Right atrium auricular region (tissue), 2 donors: ENCODE measurements around the gene DESI2. TPM values are rescaled to one million over a fixed set of nuclear protein-coding genes. Genes with fewer than 3 reads are reported as not detected.

Source experiments
- DNase-seq: peaks from one replicate; pipeline ENCODE4 v3.0.0-alpha.2; 2019; ENCODE audit warnings: low spot score
- H3K27ac ChIP-seq, 2 donors: fragments of 200-600 bp; sonication (generic); 1 replicate in 1 of 2; 2 replicates in 1 of 2; pipeline ENCODE4 v1.5.1; 2016 to 2019
- H3K27me3 ChIP-seq, 2 donors: fragments of 200-600 bp; sonication (generic); one replicate each; pipeline versions ENCODE4 v1.5.1 to v1.6.0; 2017 to 2019
- H3K36me3 ChIP-seq: fragments of 200-600 bp; sonication (generic); one replicate; pipeline ENCODE4 v1.5.1; 2016
- H3K4me1 ChIP-seq, 2 donors: fragments of 200-600 bp; sonication (generic); one replicate each; pipeline versions ENCODE4 v1.5.1 to v1.6.0; 2017 to 2019
- H3K4me3 ChIP-seq, 2 donors: fragments of 200-600 bp; sonication (generic); 1 replicate in 1 of 2; 2 replicates in 1 of 2; pipeline ENCODE4 v1.5.1; 2017 to 2019; ENCODE audit warnings: mild to moderate bottlenecking in 1 of 2, moderate library complexity in 1 of 2
- H3K9me3 ChIP-seq, 2 donors: fragments of 200-600 bp; sonication (generic); one replicate each; pipeline ENCODE4 v1.5.1; 2019
- total RNA-seq, 2 donors: library from RNA; depleted of rRNA; stranded (reverse); fragments of >200 nt; gene quantifications; one replicate each; pipeline ENCODE4 v1.1.0, GENCODE V29; 2016
- TF ChIP-seq, protein P1 (sequence below), 2 donors: fragments of 200-600 bp; sonication (generic); IDR thresholded peaks; one replicate each; pipeline ENCODE4 v1.5.1; 2019; ENCODE audit warnings: antibody characterized with exemption in 2 of 2

Gene DESI2
- total RNA-seq, 2 donors from 2014 or later: 26.8 to 29.1 TPM

- no peaks in the 10 kb centered on the region for H3K9me3 ChIP-seq
- TF ChIP-seq, protein P1, sequence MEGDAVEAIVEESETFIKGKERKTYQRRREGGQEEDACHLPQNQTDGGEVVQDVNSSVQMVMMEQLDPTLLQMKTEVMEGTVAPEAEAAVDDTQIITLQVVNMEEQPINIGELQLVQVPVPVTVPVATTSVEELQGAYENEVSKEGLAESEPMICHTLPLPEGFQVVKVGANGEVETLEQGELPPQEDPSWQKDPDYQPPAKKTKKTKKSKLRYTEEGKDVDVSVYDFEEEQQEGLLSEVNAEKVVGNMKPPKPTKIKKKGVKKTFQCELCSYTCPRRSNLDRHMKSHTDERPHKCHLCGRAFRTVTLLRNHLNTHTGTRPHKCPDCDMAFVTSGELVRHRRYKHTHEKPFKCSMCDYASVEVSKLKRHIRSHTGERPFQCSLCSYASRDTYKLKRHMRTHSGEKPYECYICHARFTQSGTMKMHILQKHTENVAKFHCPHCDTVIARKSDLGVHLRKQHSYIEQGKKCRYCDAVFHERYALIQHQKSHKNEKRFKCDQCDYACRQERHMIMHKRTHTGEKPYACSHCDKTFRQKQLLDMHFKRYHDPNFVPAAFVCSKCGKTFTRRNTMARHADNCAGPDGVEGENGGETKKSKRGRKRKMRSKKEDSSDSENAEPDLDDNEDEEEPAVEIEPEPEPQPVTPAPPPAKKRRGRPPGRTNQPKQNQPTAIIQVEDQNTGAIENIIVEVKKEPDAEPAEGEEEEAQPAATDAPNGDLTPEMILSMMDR (IDR thresholded peaks at IDR 0.05): no peak
- H3K36me3 ChIP-seq: no peaks in the 10 kb centered on the region
- no peaks in the 10 kb centered on the region for H3K27me3 ChIP-seq
- H3K4me1 ChIP-seq: no peaks in the 10 kb centered on the region
- H3K27ac ChIP-seq: no peak overlapping the region
- DNase-seq: no peak
- no peak overlapping the region for H3K4me3 ChIP-seq
These were observed 88.8 kb downstream of the DESI2 start for GRCh38 chr1:244741692-244742091.

GRCh38 chr1:244749230-244750016 is 96.5 kb downstream of the DESI2 start:
- Histone ChIP-seq H3K4me1 (no peaks in the 10 kb centered on the region), H3K27ac (no peak overlapping the region), H3K4me3 (no peak overlapping the region), H3K9me3 (no peaks in the 10 kb centered on the region), H3K36me3 (no peaks in the 10 kb centered on the region), H3K27me3 (no peaks in the 10 kb centered on the region)
- TF ChIP-seq, protein P1 (IDR thresholded peaks at IDR 0.05): no peak
- DNase-seq: no peak

GRCh38 chr1:244751271-244751895 is 98.5 kb downstream of the DESI2 start:
- no peak for DNase-seq
- Histone ChIP-seq H3K4me1 (no peaks in the 10 kb centered on the region), H3K27ac (no peak overlapping the region), H3K4me3 (no peak overlapping the region), H3K9me3 (no peaks in the 10 kb centered on the region), H3K27me3 (no peaks in the 10 kb centered on the region), H3K36me3 (no peaks in the 10 kb centered on the region)
- TF ChIP-seq, protein P1 (IDR thresholded peaks at IDR 0.05): no peak

DNA sequence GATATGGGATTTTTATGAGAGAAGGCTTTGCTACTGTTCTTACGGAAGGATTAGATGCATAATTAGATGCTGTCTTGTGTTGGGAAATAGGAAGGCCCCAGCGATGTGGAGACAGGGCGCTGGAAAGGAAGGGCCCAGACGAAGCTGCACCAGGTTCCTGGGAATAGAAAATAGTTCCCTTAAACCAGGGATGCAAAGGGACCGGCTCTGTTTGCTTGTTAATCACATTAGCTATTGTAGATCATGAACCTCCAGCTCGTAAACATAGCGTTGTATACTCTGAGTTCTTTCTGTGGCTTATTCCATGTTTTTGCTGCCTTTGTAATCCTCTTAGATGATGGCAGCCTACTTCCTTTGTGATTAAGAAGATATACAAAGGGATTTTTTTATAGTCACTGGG is 102.7 kb downstream of the DESI2 start:
- H3K36me3 ChIP-seq: no peaks in the 10 kb centered on the region
- TF ChIP-seq, protein P1 (IDR thresholded peaks at IDR 0.05): no peak
- H3K4me1 ChIP-seq: peaks cover 0 to 11% of the 10 kb centered on the region in 2 donors
- no peaks in the 10 kb centered on the region for H3K9me3 ChIP-seq
- H3K4me3 ChIP-seq: no peak overlapping the region
- no peak overlapping the region for H3K27ac ChIP-seq
- no peaks in the 10 kb centered on the region for H3K27me3 ChIP-seq
- DNase-seq: no peak

GRCh38 chr1:244757091-244757939 is 104.4 kb downstream of the DESI2 start:
- peaks cover 0 to 11% of the 10 kb centered on the region in 2 donors for H3K4me1 ChIP-seq
- no peak overlapping the region for H3K4me3 ChIP-seq
- H3K9me3 ChIP-seq: no peaks in the 10 kb centered on the region
- TF ChIP-seq, protein P1 (IDR thresholded peaks at IDR 0.05): no peak
- H3K27ac ChIP-seq: no peak overlapping the region
- no peaks in the 10 kb centered on the region for H3K27me3 ChIP-seq
- no peak for DNase-seq
- no peaks in the 10 kb centered on the region for H3K36me3 ChIP-seq

Other genes starting within 250 kb of the DESI2 start
- 1 to 10 TPM; 7.9 to 9.6 TPM for gene ADSS2, start 201.2 kb upstream of the DESI2 start, total RNA-seq
- under 1 TPM; 0.20 to 0.63 TPM for gene CATSPERE, start 191.9 kb upstream of the DESI2 start, total RNA-seq
- gene COX20, start 182.5 kb downstream of the DESI2 start, total RNA-seq: 10 to 100 TPM; 57.3 to 64.7 TPM
- gene HNRNPU, start 211.4 kb downstream of the DESI2 start, total RNA-seq: 100 to 1,000 TPM; 175 to 206 TPM